Activated CD4-positive, alpha-beta memory T cell treated with anti-CD3 and anti-CD28 coated beads for 36 hours (primary cell): Measurements from ENCODE around the gene NLN. TPM values are rescaled to one million over a fixed set of nuclear protein-coding genes. Genes with fewer than 3 reads are reported as not detected.

Experiments used
- CTCF ChIA-PET: fragments of 350-600 bp; sonication (Branson Sonifier 250); formaldehyde crosslinking; loops from one replicate; lab custom pipeline; 2021; ENCODE audit warnings: antibody characterized with exemption, inconsistent platforms; lab: Charles Lee
- POLR2A ChIA-PET: fragments of 350-600 bp; sonication (Branson Sonifier 250); formaldehyde crosslinking; loops from one replicate; lab custom pipeline; 2021; ENCODE audit warnings: antibody characterized with exemption; lab: Charles Lee
- DNase-seq: peaks from one replicate; pipeline ENCODE4 v3.0.0-alpha.2; 2020
- H3K27ac Mint-ChIP-seq: one replicate; pipeline ENCODE4 v1.8.0; 2021; ENCODE audit warnings: mixed read lengths
- H3K27me3 Mint-ChIP-seq: one replicate; pipeline ENCODE4 v1.8.0; 2021; ENCODE audit warnings: mixed read lengths
- H3K36me3 Mint-ChIP-seq: one replicate; pipeline ENCODE4 v1.8.0; 2021; ENCODE audit warnings: mixed read lengths
- H3K4me1 Mint-ChIP-seq: one replicate; pipeline ENCODE4 v1.8.0; 2021; ENCODE audit warnings: low read depth, mixed read lengths
- H3K4me3 Mint-ChIP-seq: one replicate; pipeline ENCODE4 v1.8.0; 2021; ENCODE audit warnings: mild to moderate bottlenecking, mixed read lengths
- H3K9me3 Mint-ChIP-seq: one replicate; pipeline ENCODE4 v1.8.0; 2021; ENCODE audit warnings: mixed read lengths
- intact Hi-C: fragments of 100-400 bp; cut with micrococcal nuclease; formaldehyde crosslinking; loops from one replicate; pipeline ENCODE4 v1.15.1; 2023
- total RNA-seq, 2 experiments: library from RNA; stranded (reverse); gene quantifications; one replicate each; pipeline ENCODE4 v1.2.3, GENCODE V29; 2021

The NLN gene
- total RNA-seq, 2 experiments from 2014 or later = 22.7 to 23.7 TPM

GRCh38 chr5:65817931-65818330, 95.9 kb downstream of the NLN start:
- H3K36me3 Mint-ChIP-seq = peaks cover 11% of the 10 kb centered on the region
- CTCF ChIA-PET = no interaction called here

GRCh38 chr5:65818592-65818991, 96.6 kb downstream of the NLN start:
- POLR2A ChIA-PET = no interaction called here
- H3K4me1 Mint-ChIP-seq = peaks cover 6% of the 10 kb centered on the region
- no peak overlapping the region for H3K4me3 Mint-ChIP-seq
- intact Hi-C loops = no loop called here
- H3K9me3 Mint-ChIP-seq = no peaks in the 10 kb centered on the region
- no peak for DNase-seq
- peaks cover 10% of the 10 kb centered on the region for H3K36me3 Mint-ChIP-seq
- CTCF ChIA-PET = no interaction called here
- no peak overlapping the region for H3K27ac Mint-ChIP-seq
- H3K27me3 Mint-ChIP-seq = no peaks in the 10 kb centered on the region

More at GRCh38 chr5:65817931-65818330, 95.9 kb downstream of the NLN start:
- DNase-seq = no peak
- Mint-ChIP-seq H3K9me3 (no peaks in the 10 kb centered on the region), H3K4me3 (no peak overlapping the region), H3K27me3 (no peaks in the 10 kb centered on the region), H3K27ac (no peak overlapping the region), H3K4me1 (peaks cover 9% of the 10 kb centered on the region)
- POLR2A ChIA-PET = no interaction called here
- intact Hi-C loops = no loop called here

DNA sequence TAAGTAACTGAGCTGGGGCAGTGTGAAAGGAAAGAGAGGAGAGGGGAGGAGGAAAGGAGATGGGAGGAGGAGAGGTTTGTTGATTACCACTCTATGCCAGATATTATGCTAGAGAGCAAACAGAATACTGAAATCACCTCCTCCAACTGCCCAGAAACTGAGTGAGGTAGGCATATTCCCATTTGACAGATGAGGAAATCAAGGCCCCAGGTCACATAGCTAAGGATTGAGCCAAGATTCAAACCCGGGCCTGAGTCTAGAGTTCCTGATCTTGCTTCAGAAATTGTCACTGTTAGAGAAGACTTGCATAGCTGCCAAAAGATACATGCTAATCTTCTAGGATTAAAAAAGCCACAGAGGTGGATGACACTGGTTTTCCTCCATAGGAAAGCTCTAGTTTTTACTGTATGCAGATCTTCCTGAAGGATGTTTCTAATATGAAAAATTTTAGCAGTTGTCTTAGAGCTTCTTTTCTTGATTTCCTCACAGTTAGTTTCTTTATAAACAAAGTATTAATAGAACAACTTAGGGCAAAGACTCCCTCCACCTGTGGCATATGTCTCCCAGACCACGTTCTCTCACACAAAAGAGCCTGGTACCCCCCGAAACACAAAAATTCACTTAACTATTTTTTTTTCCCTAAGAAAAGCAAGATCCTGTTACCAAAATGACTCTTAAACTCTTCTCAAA, 97.4 kb downstream of the NLN start:
- intact Hi-C loops = no loop called here
- no peaks in the 10 kb centered on the region for H3K9me3 Mint-ChIP-seq
- DNase-seq = no peak
- H3K4me1 Mint-ChIP-seq = peaks cover 6% of the 10 kb centered on the region
- H3K27ac Mint-ChIP-seq = no peak overlapping the region
- H3K36me3 Mint-ChIP-seq = peaks cover 4% of the 10 kb centered on the region
- H3K27me3 Mint-ChIP-seq = no peaks in the 10 kb centered on the region
- no peak overlapping the region for H3K4me3 Mint-ChIP-seq
- CTCF ChIA-PET = no interaction called here
- POLR2A ChIA-PET = interaction anchor here (0.6 kb wide), 1 partner anchor 25 kb away, joined by 4 read pairs; no protein-coding TSS in a partner anchor

GRCh38 chr5:65819905-65820240, 97.9 kb downstream of the NLN start:
- H3K36me3 Mint-ChIP-seq = peaks cover 3% of the 10 kb centered on the region
- intact Hi-C loops = no loop called here
- POLR2A ChIA-PET = no interaction called here
- H3K9me3 Mint-ChIP-seq = no peaks in the 10 kb centered on the region
- peaks cover 6% of the 10 kb centered on the region for H3K4me1 Mint-ChIP-seq
- H3K27me3 Mint-ChIP-seq = no peaks in the 10 kb centered on the region
- H3K27ac Mint-ChIP-seq = no peak overlapping the region
- no peak overlapping the region for H3K4me3 Mint-ChIP-seq
- no peak for DNase-seq
- CTCF ChIA-PET = no interaction called here

GRCh38 chr5:65820373-65820772, 98.4 kb downstream of the NLN start:
- Mint-ChIP-seq H3K9me3 (no peaks in the 10 kb centered on the region), H3K4me3 (no peak overlapping the region), H3K36me3 (peaks cover 3% of the 10 kb centered on the region), H3K27ac (no peak overlapping the region), H3K27me3 (no peaks in the 10 kb centered on the region), H3K4me1 (peaks cover 6% of the 10 kb centered on the region)
- ChIA-PET CTCF (no interaction called here), POLR2A (no interaction called here)
- intact Hi-C loops = no loop called here
- DNase-seq = no peak

GRCh38 chr5:65821966-65822365, 100.0 kb downstream of the NLN start:
- CTCF ChIA-PET = no interaction called here

GRCh38 chr5:65822710-65823109, 100.7 kb downstream of the NLN start:
- ChIA-PET POLR2A (no interaction called here), CTCF (no interaction called here)
- H3K27ac Mint-ChIP-seq = no peak overlapping the region

More at GRCh38 chr5:65821966-65822365, 100.0 kb downstream of the NLN start:
- H3K4me1 Mint-ChIP-seq = peaks cover 12% of the 10 kb centered on the region
- intact Hi-C loops = no loop called here
- no peaks in the 10 kb centered on the region for H3K36me3 Mint-ChIP-seq
- no peak overlapping the region for H3K27ac Mint-ChIP-seq
- no peaks in the 10 kb centered on the region for H3K27me3 Mint-ChIP-seq
- H3K9me3 Mint-ChIP-seq = no peaks in the 10 kb centered on the region
- POLR2A ChIA-PET = no interaction called here
- DNase-seq = no peak
- H3K4me3 Mint-ChIP-seq = no peak overlapping the region

GRCh38 chr5:65823204-65823603, 101.2 kb downstream of the NLN start:
- peaks cover 12% of the 10 kb centered on the region for H3K4me1 Mint-ChIP-seq
- CTCF ChIA-PET = no interaction called here

More at GRCh38 chr5:65822710-65823109, 100.7 kb downstream of the NLN start:
- H3K9me3 Mint-ChIP-seq = no peaks in the 10 kb centered on the region
- intact Hi-C loops = no loop called here
- H3K36me3 Mint-ChIP-seq = no peaks in the 10 kb centered on the region
- no peak for DNase-seq
- no peaks in the 10 kb centered on the region for H3K27me3 Mint-ChIP-seq
- peaks cover 12% of the 10 kb centered on the region for H3K4me1 Mint-ChIP-seq
- no peak overlapping the region for H3K4me3 Mint-ChIP-seq

GRCh38 chr5:65823845-65824445, 101.9 kb downstream of the NLN start:
- ChIA-PET CTCF (no interaction called here), POLR2A (no interaction called here)
- H3K36me3 Mint-ChIP-seq = no peaks in the 10 kb centered on the region
- H3K27ac Mint-ChIP-seq = no peak overlapping the region
- H3K4me3 Mint-ChIP-seq = no peak overlapping the region
- H3K9me3 Mint-ChIP-seq = no peaks in the 10 kb centered on the region
- DNase-seq = no peak
- intact Hi-C loops = no loop called here
- H3K4me1 Mint-ChIP-seq = peaks cover 12% of the 10 kb centered on the region
- H3K27me3 Mint-ChIP-seq = no peaks in the 10 kb centered on the region

More at GRCh38 chr5:65823204-65823603, 101.2 kb downstream of the NLN start:
- no peaks in the 10 kb centered on the region for H3K27me3 Mint-ChIP-seq
- H3K27ac Mint-ChIP-seq = no peak overlapping the region
- no peaks in the 10 kb centered on the region for H3K9me3 Mint-ChIP-seq
- H3K4me3 Mint-ChIP-seq = no peak overlapping the region
- intact Hi-C loops = no loop called here
- no peak for DNase-seq
- no peaks in the 10 kb centered on the region for H3K36me3 Mint-ChIP-seq
- POLR2A ChIA-PET = no interaction called here

DNA sequence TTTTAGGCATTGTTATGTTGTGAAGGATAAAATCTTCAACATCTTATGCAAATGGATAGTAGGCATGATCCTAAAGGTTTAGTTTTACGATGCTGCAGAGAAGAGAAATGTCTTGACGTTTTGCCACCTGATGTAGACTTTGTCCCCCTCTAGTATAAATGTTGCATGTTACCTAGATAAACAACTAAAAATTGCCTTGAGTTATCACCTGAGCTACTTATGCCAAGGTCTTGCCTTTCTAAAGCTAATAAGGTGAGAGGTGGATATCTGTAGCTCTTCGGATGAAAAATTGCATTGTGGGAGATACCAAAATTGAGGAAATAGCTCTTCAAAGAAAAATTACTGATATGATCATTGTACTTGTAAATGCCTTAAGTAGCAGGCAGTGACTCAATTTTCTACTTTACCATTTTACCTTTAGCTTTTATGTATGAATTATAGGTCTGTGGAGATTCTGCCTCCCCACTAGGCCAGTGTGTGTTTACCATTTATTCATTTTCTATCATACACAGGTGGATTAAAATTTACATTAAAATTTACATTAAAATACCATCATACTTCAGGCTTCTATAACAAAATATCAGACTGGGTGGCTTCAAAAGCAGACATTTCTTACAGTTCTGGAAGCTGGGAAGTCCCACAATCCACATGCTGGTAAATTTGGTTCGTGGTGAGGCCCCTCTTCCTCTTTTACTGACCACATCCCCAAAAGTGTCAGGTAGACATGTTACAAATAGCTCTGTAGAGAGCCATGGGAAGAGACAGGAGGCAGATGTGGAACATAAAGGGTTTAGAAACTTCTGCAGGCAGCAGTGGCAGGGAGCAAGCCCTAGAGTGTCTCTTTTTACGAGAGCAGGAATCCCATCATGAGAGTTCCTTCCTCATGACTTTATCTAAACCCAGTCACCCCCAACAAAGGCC, 103.7 kb downstream of the NLN start:
- peaks cover 6% of the 10 kb centered on the region for H3K4me1 Mint-ChIP-seq
- H3K36me3 Mint-ChIP-seq = no peaks in the 10 kb centered on the region
- no peak overlapping the region for H3K27ac Mint-ChIP-seq
- intact Hi-C loops = no loop called here
- H3K9me3 Mint-ChIP-seq = no peaks in the 10 kb centered on the region
- CTCF ChIA-PET = no interaction called here
- POLR2A ChIA-PET = no interaction called here
- no peak for DNase-seq
- no peak overlapping the region for H3K4me3 Mint-ChIP-seq
- no peaks in the 10 kb centered on the region for H3K27me3 Mint-ChIP-seq

DNA sequence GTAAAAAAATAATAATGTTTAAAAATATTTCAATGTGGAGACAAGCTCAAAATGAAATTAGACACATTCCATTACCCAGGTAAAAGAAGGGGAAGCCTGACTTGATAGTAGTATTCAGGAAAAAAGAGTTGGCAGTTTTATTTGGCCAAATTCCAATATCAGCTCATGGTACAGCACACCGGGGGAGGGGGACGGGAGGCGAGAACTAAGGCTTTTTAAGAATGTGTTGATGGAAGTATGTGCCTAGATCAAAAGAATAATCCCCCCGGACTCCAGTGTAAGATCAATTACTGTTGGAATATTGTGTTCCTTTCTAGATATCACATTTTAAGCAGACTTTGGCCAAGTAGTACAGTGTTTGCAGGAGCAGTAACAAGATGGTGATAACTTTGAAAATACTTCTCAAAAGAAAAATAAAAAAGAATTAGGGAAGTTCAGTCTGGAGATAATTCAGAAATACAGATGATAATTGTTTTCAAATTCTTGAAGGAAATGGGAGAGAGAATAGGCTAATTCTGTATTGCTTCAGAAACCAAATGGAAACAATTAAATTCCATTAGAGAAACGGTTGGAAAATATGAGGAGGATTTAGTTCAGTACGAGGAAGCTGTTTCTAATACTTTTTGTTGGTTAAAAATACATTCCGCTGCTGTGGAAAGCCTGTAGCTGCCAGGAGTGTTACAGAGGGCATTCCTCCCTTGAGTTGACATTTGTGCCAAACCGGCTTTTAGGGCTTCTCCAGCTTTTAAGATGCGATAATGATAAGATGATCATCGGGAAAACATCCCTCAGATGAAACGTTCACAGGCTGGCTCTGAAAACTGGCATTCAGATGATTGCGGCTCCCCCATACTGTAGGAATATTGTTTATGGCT, 106.3 kb downstream of the NLN start:
- intact Hi-C loops = no loop called here
- Mint-ChIP-seq H3K9me3 (no peaks in the 10 kb centered on the region), H3K4me3 (no peak overlapping the region), H3K27me3 (no peaks in the 10 kb centered on the region), H3K36me3 (no peaks in the 10 kb centered on the region), H3K27ac (no peak overlapping the region), H3K4me1 (peaks cover 6% of the 10 kb centered on the region)
- POLR2A ChIA-PET = no interaction called here
- DNase-seq = no peak
- CTCF ChIA-PET = no interaction called here
